ENCODE measurements around the gene CTF1.

CTF1 gene

DNA sequence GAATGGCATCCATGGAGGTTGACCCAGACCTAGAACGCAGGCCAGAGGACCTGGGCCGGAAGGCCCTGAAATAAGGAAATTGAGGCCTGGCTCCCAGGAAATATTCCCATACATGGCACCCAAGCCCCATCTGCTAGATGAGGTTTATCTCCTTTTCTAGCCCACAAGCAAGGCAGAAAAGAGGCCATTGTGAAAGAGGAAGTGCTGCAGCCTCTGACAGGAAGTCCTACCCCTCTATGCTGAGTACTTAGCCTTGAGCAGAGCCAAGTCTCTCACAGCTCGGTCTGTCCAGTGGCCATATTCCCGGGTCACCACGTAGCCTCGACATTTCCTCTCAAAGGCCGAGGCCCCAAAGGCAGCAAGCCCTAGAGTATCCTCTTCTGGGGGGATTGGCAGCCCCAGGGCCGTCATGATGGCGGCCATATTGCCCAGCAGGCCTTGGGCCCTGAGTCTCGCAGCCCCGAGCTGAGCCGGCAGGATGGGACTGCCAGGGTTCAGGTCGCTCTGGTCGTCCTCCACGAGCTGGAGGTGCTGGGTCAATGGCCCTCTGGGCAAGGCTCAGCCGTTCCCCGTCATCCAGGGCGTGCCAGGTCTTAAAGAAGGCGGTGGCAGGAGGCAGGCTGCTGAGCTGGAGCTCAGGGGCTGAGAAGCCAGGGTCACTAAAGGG is 7.8 kb downstream of the CTF1 start:
- DNase-seq (ENCODE audit: extremely low read depth in 1 of 2, low read depth in 1 of 2): no peak

DNA sequence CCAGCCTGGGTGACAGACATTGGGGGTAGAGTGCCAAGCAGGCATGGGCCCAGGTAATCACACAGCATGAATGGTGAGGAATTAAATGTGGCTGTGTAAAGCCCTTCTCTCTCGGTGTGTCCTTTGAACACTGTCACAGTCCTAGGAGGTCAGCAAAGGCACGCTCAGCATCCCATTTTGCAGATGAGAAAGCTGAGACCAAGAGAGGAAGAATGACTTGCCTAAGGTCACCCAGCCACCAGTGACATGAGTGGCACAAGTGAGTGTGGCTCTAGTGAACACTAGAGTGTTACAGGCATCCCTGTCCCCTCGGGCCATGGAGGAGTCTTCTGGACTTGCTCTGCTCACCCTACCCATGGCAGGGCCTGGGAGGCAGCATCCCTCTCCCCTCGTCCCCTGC is 10.7 kb downstream of the CTF1 start:
- no peak for DNase-seq (ENCODE audit: extremely low read depth in 1 of 2, low read depth in 1 of 2)

DNA sequence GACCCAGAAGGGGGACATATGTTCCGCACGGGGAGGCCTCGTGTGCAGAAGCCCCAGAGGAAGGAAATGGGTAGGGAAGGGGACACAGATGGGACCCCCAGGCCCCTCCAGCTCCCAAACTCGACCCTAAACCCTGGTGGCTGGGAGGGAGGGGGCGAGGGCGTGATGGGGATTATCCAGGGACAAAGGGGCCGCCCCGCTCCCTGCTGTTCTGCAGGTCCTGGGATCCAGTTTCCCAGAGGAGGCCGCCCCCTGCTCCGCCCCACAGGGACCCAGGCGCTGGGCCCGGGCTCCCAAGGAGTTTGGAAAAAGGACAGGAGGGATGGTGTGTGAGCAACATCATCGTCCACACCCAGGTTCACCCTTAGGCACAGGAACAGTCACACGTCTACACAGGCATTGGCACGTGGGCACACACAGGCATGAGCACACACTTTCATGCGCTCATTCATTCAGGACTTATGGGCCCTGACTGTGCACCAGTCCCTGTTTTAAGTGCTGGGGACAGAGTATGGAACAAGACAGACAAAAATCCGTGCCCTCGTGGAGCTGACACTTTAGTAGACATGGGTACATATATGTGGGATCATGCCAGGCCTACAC is 14.1 kb downstream of the CTF1 start:
- no peak for DNase-seq (ENCODE audit: extremely low read depth in 1 of 2, low read depth in 1 of 2)

DNA sequence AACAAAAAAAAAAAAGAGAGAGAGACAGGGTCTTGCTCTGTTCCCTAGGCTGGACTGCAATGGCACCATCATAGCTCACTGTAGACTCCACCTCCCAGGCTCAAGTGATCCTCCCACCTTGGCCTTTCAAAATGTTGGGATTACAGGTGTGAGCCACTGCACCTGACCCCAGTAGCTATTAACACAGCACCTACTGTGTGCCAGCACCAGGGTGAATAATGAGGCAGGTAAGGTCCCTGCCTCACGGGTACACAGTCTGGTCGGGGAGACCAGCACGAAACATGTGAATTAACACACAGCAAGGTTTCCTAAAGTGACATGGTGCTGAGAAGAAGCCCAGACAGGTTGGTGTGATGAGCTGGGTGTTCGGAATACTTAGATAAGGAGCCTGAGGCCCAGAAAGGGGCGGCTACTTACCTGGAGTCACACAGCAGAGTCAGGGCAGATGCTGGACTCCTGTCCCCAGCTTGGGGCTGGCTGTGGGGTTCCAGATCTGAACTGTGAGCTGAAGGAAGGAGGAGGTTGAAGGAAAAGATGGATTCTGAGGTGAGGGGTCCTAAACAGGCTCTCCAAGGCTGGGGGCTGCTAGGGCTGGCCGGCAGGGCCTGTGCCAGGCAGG is 16.5 kb downstream of the CTF1 start:
- DNase-seq (ENCODE audit: extremely low read depth in 1 of 2, low read depth in 1 of 2): no peak

DNA sequence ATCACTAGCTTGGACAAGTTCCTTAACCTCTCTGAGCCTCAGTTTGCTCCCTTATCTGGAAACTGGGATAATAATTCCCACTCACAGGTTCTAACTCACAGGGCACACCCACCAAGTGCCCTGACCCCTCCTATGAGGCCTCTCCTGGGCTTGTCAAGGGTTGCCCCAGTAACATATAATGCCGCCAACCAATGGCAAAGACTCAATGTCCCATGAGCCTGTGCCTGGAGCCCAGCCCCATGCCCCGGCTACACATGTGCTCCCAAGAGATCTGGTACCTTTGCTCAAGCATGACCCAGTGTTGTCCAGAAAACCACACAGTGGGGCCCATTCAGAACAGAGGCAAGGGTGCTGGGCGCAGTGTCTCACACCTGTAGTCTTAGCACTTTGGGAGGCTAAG is 18.4 kb downstream of the CTF1 start:
- no peak for DNase-seq (ENCODE audit: extremely low read depth in 1 of 2, low read depth in 1 of 2)

DNA sequence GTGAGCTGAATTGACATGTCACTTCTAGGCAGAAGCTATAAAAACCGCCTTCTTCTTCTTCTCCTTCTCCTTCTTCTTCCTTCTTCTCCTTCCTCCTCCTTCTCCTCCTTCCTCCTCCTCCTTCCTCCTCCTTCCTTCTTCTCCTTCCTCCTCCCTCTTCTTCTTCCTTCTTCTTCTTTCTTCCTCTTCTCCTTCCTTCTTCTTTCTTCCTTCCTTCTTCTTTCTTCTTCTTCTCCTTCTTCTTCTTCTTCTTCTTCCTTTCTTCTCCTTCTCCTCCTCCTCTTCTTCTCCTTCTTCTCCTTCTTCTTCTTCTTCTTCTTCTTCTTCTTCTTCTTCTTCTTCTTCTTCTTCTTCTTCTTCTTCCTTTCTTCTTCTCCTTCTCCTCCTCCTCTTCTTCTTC is 22.2 kb downstream of the CTF1 start:
- no peak for DNase-seq (ENCODE audit: extremely low read depth in 1 of 2, low read depth in 1 of 2)

DNA sequence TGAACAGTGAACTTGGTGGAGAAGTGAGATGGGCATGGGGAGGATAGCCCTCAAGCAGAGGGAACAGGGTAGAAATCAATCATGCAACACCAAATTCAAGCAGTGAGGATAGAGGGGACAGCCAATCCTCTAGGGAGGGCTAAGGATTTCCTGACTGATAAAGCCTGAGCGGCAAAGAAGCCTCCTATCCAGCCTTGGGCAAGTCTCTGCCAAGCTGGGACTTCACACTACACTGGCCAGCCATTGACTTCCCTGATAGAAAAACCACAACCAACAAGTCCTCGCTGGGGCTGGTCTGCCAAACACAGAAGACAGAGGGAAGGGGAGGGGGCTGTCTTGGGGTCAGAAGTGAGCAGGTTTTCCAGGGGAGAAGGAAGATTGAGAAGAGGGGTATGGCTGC is 24.5 kb downstream of the CTF1 start:
- no peak for DNase-seq (ENCODE audit: extremely low read depth in 1 of 2, low read depth in 1 of 2)

DNA sequence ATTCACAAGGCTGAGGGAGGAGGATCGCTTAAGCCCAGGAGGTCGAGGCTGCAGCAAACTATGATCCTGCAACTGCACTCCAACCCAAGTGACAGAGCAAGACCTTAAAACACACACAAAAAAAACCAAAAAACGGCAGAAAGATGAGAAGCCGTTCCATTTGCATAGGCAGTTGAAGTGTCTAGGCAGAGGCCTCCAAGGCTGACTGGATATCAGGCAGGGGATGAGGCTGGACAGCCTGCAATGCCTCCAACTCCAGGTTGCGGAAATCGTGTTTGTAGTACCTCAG is 25.0 kb downstream of the CTF1 start:
- DNase-seq (ENCODE audit: extremely low read depth in 1 of 2, low read depth in 1 of 2): no peak

DNA sequence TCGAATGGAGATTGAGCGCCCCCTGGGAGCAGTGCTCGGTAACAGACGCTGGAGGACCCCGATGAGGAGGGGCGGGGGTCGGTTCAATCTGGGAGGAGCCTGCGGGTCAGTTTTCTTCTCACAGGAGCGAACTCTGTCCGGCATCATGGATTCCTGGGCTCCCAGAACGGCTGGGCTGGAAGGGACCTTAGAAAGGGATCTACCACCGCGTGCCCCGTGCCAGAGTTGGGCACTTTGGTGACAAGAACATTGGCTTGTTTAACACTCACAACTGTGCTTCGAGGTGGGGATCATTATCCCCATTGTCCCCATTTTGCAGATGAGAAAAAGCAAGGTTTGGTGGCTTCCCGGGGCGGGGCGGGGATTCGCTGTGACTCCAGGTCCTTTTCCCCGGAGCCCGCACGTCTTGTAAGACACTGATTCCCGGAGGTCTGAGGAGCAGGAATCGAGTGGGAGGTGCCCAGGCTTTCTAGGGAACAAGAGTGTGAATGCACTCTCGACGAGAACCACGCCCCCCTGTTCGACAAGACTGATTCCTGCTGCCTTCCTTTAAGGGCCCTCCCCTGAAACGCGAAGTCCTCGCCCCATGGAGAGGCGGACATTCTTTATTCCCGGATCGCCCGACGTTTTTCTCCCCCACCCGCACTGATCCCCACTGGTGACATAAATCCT is 25.5 kb downstream of the CTF1 start:
- peak; percentile 74 to 79 for DNase-seq (ENCODE audit: extremely low read depth in 1 of 2, low read depth in 1 of 2)

DNA sequence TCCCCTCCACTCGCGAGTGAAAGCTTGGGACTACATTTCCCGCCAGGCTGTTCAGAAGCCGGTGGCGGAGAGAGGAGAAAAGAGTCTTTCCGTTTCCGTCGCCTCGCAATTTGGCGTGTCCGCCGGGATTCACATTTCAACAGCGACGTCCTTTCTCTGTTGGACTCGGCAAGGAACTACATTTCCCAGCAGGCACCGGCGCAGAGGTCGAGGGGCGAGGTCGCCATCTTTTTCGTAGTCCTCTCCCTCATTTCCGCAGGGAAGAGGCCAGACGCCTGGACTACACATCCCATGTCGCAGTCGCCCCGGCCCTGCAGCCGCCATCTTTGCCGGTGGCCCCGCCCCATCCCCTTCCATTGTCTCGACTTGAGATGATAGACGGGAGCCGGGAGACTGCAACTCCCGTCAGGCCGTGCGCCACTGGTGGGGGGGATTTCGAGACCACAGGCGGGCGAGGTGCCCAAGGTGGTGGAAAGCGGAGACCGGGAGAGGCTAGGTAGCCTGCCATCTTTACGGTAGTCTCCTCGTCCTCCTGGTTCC is 26.1 kb downstream of the CTF1 start:
- DNase-seq (ENCODE audit: extremely low read depth in 1 of 2, low read depth in 1 of 2): peak; percentile 96 to 98

DNA sequence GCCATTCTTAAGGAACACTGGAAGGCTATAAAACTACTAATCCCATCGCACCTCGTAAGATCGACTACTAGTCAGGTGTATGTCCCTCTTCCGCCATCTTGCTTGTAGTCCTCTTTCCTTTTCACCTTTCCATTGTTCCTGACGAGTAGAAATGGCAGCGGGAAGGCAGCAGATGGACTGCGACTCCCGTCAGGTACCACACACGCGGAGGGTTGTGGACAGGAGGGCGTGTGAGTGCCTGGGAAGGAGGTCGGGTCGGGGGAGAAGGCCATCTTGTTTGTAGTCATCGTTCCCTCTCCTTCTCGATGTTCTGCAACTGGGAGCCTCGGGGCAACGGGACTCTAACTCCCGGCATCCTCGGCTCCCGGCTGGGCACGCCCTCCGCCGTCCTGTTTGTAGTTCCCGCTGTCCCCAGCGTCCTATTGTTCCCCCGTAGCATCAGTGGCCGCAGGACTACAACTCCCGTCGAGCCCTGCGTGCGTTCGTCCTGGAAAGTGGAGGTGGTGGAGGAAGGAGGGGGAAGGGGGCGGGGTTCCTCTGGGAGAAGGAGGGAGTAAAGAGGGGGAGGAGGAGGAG is 26.6 kb downstream of the CTF1 start:
- DNase-seq (ENCODE audit: extremely low read depth in 1 of 2, low read depth in 1 of 2): peak; percentile 86 to 92

DNA sequence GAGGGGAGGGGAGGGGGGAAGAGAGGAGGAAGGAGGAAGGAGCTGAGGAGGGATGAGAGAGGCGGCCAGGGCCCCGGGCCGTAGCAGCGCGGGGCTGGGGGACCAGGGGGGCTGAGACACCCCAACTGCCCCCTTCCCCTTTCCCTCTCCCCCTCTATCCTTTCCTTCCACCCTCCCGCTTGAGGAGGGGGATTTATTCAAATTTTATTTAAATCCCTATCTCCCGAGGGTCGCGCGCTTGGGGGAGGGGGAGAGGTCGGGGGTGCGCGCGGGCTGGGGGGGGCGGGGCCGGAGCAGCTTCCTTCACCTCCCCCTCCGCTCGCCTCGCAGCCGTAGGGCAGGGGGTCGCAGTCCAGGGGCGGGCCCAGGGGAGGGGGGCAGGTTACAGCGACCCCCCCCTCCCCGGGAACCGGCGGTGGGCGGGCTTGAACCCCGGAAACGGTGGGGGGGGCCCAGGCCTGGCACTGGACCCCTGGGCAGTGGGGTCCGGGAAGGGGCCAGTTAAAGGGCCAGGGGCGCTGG is 27.2 kb downstream of the CTF1 start, which contains the start of gene FBXL19:
FBXL19 (plus strand) TSS at position 19 of the 522 bp plus-strand sequence. CDS start 2,183 bp downstream, outside the sequence.
- DNase-seq (ENCODE audit: extremely low read depth in 1 of 2, low read depth in 1 of 2): no peak

DNA sequence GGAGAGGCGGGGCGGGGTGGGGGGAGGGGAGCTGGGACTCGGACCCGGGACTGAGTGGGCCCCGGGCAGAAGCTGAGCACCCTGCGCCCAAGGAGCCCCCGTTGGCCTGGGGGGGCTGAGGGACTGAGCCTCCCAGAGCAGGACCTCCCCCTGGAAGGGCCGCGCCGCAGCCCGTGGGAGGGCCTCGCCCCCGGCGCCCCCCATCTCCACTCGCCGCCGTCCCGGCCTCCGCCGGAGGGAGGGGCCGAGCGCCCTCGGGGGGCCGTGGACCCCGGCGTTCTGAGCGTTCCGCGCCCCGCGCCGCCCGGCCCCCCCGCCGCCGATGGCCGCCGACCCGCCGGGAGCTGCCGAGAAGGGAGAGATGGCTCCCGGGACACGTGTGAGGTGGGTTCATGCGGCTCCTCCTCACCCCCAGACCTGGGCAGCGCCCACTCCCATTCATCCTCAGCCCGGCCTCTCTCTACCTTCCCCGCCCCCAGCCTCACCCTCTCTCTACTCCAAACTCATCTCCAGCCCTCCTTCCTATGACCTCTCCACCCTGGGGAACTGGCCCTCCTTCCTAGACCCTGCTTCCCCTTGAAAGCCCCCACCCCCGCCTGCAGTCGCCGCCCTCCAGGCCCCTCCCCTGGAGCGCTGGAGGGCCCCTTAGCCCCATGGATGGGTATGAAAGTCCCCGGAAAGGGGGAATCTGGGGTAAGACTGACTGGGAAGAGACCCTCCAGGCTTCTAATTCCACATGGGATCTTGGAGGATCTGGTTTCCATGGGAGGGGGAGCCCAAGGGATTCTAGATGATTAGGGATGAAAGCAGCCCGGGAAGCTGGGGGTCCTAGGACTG is 27.9 kb downstream of the CTF1 start:
- DNase-seq (ENCODE audit: extremely low read depth in 1 of 2, low read depth in 1 of 2): no peak

DNA sequence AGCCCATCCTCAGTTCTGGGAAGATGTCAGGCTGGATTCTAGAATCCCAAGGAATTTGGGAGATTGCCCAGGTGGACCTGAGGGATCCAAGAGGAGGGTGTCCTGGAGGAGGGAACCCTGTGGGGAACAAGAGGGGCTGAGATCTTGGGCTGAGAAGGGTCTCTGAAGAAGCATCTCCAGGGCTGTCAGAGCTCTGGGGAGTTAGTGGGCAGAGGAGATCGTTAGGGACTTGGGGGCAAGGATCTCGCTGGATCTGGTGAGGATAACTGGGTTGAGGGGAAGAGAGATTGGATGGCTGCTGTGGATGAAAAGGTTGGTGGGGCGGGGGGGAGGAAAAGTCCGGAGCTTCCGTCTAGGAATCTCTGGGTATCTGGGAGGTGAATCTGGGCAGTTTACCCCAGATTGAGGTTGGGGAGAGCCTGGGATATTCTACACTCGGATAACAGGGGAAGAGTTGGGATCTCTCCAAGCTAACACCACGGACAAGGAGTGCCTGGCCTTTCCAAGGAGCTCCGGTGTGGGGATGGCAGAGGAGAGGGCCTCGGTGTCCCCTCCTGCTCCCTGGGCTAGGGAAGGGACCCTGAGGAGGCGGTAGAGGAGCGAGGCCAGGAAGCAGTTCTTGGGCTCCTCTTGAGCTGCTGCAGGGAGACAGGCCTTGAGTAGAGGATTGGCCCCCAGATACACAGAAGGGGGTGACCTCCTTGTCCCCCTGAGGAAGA is 28.7 kb downstream of the CTF1 start:
- DNase-seq (ENCODE audit: extremely low read depth in 1 of 2, low read depth in 1 of 2): no peak

DNA sequence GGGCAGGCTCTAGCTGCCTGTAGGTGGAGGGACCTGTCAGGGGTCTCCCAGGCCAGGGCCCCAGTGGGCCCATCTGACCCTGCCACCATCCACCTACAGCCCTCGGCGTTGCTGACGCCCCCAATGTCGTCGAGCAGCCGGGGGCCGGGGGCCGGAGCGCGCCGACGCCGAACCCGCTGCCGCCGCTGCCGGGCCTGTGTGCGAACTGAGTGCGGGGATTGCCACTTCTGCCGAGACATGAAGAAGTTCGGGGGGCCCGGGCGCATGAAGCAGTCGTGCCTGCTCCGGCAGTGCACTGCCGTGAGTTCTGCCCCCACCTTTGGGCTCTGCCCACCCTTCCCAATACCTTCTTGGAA is 29.2 kb downstream of the CTF1 start:
- DNase-seq (ENCODE audit: extremely low read depth in 1 of 2, low read depth in 1 of 2): no peak

DNA sequence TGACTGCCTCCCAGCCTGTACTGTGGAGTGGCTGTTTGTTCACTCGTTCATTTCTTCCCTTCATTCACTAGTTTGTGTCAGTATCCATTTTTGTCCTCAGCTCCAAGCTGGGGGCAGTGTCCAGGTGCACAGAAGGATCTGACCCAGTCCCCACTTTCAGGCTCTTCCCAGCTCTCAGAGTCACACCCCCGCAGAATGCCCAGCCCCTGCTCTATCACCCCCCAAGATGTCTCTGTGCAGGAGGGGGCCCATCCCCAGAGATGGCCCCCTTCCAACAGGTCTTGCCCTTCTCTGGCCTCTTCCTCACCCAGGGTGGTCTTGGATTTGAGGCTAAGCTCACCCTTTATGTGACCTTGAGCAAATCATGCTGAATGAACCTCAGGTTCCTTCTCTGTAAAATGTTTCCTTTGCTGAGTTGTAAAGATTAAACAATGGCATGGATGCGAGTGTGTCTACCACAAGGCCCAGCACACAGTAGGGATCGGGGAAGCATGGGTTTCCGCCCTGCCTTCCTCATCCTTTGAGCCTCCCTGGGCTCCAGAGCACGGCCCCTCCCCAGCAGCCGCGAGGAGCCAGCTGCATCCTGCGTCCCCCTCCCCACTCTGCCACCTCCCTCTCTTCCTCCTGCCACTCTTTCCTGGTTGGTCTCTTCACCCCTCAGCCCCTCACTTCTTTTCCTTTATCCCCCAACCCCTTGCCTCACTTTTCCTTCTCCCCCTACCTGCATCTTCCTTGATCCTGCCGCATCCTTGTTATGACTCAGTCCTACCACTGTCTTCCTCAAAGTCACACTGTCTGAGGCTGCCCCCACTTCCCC is 29.8 kb downstream of the CTF1 start:
- no peak for DNase-seq (ENCODE audit: extremely low read depth in 1 of 2, low read depth in 1 of 2)

DNA sequence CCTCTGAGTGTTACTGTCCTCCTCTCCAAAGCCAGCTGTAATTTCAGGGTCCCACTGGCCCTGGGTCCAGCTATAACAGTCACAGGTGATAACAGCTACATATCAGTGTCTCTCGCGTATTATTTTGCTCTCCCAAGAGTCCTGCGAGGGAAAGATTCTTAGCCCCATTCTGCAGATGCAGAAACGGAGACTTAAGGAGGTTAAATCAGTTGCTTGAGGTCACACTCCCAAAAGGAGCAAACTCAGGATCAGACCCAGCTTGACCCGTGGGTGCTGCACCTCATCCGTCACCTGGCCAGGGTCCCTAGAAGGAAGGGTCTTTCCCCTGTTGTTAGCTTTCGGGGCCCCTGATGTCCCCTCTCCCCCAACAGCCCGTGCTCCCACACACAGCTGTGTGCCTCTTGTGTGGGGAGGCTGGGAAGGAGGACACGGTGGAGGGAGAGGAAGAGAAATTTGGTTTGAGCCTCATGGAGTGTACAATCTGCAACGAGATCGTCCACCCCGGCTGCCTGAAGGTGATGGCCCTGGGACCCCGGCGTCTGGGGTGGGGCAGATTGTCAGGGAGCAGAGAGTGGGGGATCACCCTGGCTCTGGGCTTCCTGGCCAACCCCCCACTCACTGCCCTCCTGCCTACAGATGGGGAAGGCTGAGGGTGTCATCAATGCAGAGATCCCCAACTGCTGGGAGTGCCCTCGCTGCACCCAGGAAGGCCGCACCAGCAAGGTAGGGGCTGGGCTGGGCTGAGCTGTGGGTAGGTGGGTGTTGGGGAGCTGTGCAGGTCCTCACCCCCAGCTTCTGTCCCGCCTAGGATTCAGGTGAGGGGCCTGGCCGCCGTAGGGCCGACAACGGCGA is 30.7 kb downstream of the CTF1 start:
- DNase-seq (ENCODE audit: extremely low read depth in 1 of 2, low read depth in 1 of 2): no peak

DNA sequence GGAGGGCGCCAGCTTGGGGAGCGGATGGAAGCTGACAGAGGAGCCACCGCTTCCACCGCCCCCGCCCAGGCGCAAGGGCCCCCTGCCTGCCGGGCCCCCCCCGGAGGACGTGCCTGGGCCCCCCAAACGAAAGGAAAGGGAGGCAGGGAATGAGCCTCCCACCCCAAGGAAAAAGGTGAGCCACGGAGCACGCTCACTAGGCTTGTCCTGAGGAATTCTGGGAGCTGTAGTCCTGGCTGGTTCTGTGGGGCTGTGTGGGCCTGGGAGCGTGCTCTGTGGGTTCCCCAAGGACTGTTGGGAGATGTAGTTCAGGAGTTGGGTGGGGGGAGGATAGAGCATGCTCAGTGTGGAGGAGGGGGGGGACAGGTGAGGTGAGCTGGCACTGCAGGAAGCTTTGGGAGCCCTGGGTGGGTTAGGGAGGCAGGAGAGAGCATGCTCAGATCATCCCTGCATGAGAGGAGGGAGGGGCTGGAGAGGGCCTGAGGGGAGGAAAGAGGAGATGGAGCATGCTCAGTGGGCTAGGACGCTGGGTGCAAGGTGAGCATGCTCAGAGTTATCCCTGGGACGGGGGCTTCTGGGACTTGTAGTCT is 31.5 kb downstream of the CTF1 start:
- DNase-seq (ENCODE audit: extremely low read depth in 1 of 2, low read depth in 1 of 2): no peak

All from activated CD8-positive, alpha-beta memory T cell treated with anti-CD3 and anti-CD28 coated beads for 1 hour (primary cell).